Panc1 (cell line): ENCODE results near the gene PTPN18. TPM values are rescaled to one million over a fixed set of nuclear protein-coding genes. Genes with fewer than 3 reads are reported as not detected.

Experiments
- ATAC-seq: fragments of 200-7000 bp; cut with Tn5 transposase; 2 replicates; pipeline ENCODE4 v1.9.1; 2020; ENCODE audit warnings: mild to moderate bottlenecking, moderate library complexity
- BruUV-seq: library from RNA; stranded (reverse); fragments of 400-500 nt; replicated peaks from 2 replicates; lab custom pipeline; 2021; lab: Mats Ljungman, UMichigan
- CTCF ChIA-PET: fragments of 300-600 bp; sonication (Branson Sonifier 250); formaldehyde crosslinking; loops from one replicate; lab custom pipeline; 2022; ENCODE audit warnings: antibody characterized with exemption; lab: Charles Lee
- POLR2A ChIA-PET: fragments of 300-600 bp; sonication (Branson Sonifier 250); formaldehyde crosslinking; loops from one replicate; lab custom pipeline; 2022; ENCODE audit warnings: antibody characterized with exemption; lab: Charles Lee
- DNase-seq: peaks from one replicate; pipeline ENCODE4 v3.0.0-alpha.2; 2010; ENCODE audit warnings: low read depth, low spot score
- H3K27ac ChIP-seq: 2 replicates; pipeline ENCODE4 v1.5.1; 2011; ENCODE audit warnings: mild to moderate bottlenecking, low read length, inconsistent platforms
- H3K27me3 ChIP-seq: fragments of 200-500 bp; sonication (Bioruptor generic); 2 replicates; pipeline ENCODE4 v1.6.0; 2014; ENCODE audit warnings: low read length, inconsistent platforms; ENCODE audit not compliant: control insufficient read depth, insufficient read depth
- H3K36me3 ChIP-seq: fragments of 200-500 bp; sonication (Bioruptor generic); 2 replicates; pipeline ENCODE4 v1.5.1; 2014; ENCODE audit warnings: inconsistent platforms, mild to moderate bottlenecking, low read length, moderate library complexity; ENCODE audit not compliant: control insufficient read depth, insufficient read depth
- H3K4me1 ChIP-seq: 2 replicates; pipeline ENCODE4 v1.5.1; 2011; ENCODE audit warnings: inconsistent platforms, mild to moderate bottlenecking, low read length, moderate library complexity; ENCODE audit not compliant: control insufficient read depth, insufficient read depth
- H3K4me3 ChIP-seq, 2 experiments: 2 replicates each; pipeline ENCODE4 v1.5.1; 2011 to 2012; ENCODE audit warnings: low read depth in 2 of 2, low read length in 2 of 2, mild to moderate bottlenecking in 2 of 2, inconsistent platforms in 1 of 2, moderate library complexity in 1 of 2
- H3K9me3 ChIP-seq: fragments of 200-500 bp; sonication (Bioruptor generic); 2 replicates; pipeline ENCODE4 v1.5.1; 2014; ENCODE audit warnings: low read depth, mild to moderate bottlenecking, inconsistent platforms, low read length, moderate library complexity; ENCODE audit not compliant: control insufficient read depth, insufficient read depth
- POLR2AphosphoS5 ChIP-seq: IDR thresholded peaks from 2 replicates; pipeline ENCODE4 v1.6.1; 2012; ENCODE audit warnings: mild to moderate bottlenecking, low read depth, low read length, moderate library complexity
- REST ChIP-seq, 2 experiments: IDR thresholded peaks; 2 replicates each; pipeline ENCODE4 v1.6.1; 2011 to 2012; ENCODE audit warnings: low read depth in 2 of 2, control low read depth in 1 of 2, low read length in 1 of 2, mild to moderate bottlenecking in 1 of 2, moderate library complexity in 1 of 2; ENCODE audit not compliant: insufficient read depth in 1 of 2
- SIN3A ChIP-seq: IDR thresholded peaks from 2 replicates; pipeline ENCODE4 v1.6.1; 2012; ENCODE audit warnings: low read depth, mild to moderate bottlenecking, low read length, moderate library complexity, borderline replicate concordance; ENCODE audit not compliant: insufficient read depth
- TCF7L2 ChIP-seq: IDR thresholded peaks from 2 replicates; pipeline ENCODE4 v1.6.1; 2011; ENCODE audit warnings: mild to moderate bottlenecking, low read depth, low read length, inconsistent platforms
- in situ Hi-C: cut with HindIII; loops from 2 replicates; pipeline ENCODE4 v1.10.0; 2016; ENCODE audit warnings: low sequenced_read_pairs, low pct_unique_long_range_greater_than_20kb
- intact Hi-C: fragments of 100-400 bp; cut with micrococcal nuclease; formaldehyde crosslinking; loops from one replicate; pipeline ENCODE4 v1.10.0; 2022; ENCODE audit not compliant: unreplicated experiment
- total RNA-seq: library from RNA; stranded (reverse); gene quantifications from one replicate; pipeline ENCODE4 v1.2.1, GENCODE V29; 2021; ENCODE audit not compliant: unreplicated experiment
- TF ChIP-seq, protein P1 (sequence below): fragments of 450-650 bp; IDR thresholded peaks from 2 replicates; pipeline ENCODE4 v1.5.1; 2017; ENCODE audit warnings: mild to moderate bottlenecking

PTPN18 gene
- total RNA-seq, 1 experiment from 2014 or later: 35.3 TPM

DNA sequence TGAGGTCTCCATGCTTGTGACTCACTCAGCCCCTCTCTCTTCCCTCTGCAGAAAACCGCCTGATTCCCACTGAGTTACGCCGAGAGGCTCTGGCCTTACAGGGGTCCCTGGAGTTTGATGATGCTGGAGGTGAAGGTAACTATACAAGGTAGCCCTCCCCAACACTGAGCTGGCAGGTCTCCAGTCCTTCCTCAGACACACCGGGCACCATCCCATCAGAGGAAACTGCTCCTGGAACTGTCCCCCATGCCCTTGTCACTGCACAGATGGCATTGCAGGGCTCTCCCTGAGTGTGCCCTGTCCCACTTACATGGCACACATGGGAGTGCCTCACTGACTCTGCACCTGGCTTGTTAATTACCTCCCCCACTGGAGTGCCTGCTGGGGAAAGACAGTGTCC lies 11.3 kb upstream of the PTPN18 start:
- Histone ChIP-seq H3K4me1 (peaks cover 10% of the 10 kb centered on the region; the same call in 1 of the 2 replicates), H3K9me3 (no peaks in the 10 kb centered on the region), H3K27me3 (no peaks in the 10 kb centered on the region), H3K36me3 (peaks cover 12% of the 10 kb centered on the region), H3K4me3 (no peak overlapping the region), H3K27ac (no peak overlapping the region)
- intact Hi-C loops: no loop called here
- POLR2A ChIA-PET: no interaction called here
- BruUV-seq: no TSS peak
- ATAC-seq (no peak), DNase-seq (no peak)
- no peak for TF ChIP-seq POLR2AphosphoS5
- no peak for TF ChIP-seq SIN3A
- TF ChIP-seq, protein P1, sequence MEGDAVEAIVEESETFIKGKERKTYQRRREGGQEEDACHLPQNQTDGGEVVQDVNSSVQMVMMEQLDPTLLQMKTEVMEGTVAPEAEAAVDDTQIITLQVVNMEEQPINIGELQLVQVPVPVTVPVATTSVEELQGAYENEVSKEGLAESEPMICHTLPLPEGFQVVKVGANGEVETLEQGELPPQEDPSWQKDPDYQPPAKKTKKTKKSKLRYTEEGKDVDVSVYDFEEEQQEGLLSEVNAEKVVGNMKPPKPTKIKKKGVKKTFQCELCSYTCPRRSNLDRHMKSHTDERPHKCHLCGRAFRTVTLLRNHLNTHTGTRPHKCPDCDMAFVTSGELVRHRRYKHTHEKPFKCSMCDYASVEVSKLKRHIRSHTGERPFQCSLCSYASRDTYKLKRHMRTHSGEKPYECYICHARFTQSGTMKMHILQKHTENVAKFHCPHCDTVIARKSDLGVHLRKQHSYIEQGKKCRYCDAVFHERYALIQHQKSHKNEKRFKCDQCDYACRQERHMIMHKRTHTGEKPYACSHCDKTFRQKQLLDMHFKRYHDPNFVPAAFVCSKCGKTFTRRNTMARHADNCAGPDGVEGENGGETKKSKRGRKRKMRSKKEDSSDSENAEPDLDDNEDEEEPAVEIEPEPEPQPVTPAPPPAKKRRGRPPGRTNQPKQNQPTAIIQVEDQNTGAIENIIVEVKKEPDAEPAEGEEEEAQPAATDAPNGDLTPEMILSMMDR: no peak
- TF ChIP-seq TCF7L2: no peak
- TF ChIP-seq REST (IDR thresholded peaks at IDR 0.05; ENCODE audit: insufficient read depth in 1 of 2, low read depth in 2 of 2, low read length in 1 of 2): no peak
- in situ Hi-C loops: no loop called here
- CTCF ChIA-PET: no interaction called here

GRCh38 chr2:130345091-130345490 lies 10.8 kb upstream of the PTPN18 start:
- intact Hi-C loops: no loop called here
- Histone ChIP-seq H3K4me1 (peaks cover 10% of the 10 kb centered on the region; the same call in 1 of the 2 replicates), H3K27me3 (no peaks in the 10 kb centered on the region), H3K36me3 (peaks cover 12% of the 10 kb centered on the region), H3K4me3 (no peak overlapping the region), H3K27ac (no peak overlapping the region), H3K9me3 (no peaks in the 10 kb centered on the region)
- no TSS peak for BruUV-seq
- ATAC-seq (no peak), DNase-seq (no peak)
- ChIA-PET CTCF (no interaction called here), POLR2A (no interaction called here)
- in situ Hi-C loops: no loop called here
- TF ChIP-seq, protein P1: no peak
